Calu3 (cell line): ENCODE results near the gene NANS. TPM values are rescaled to one million over a fixed set of nuclear protein-coding genes. Genes with fewer than 3 reads are reported as not detected.

Experiments used
- Bru-seq: library from RNA; stranded (reverse); fragments of 400-500 nt; gene quantifications from one replicate; lab custom pipeline; 2021; lab: Mats Ljungman, UMichigan
- BruChase-seq, 2 experiments: library from RNA; stranded (reverse); fragments of 400-500 nt; gene quantifications; one replicate each; lab custom pipeline; 2021; lab: Mats Ljungman, UMichigan
- BruUV-seq: library from RNA; stranded (reverse); fragments of 400-500 nt; replicated peaks from 2 replicates; lab custom pipeline; 2021; lab: Mats Ljungman, UMichigan
- CTCF ChIA-PET: fragments of 300-600 bp; sonication (Branson Sonifier 250); formaldehyde crosslinking; loops from one replicate; lab custom pipeline; 2022; ENCODE audit warnings: antibody characterized with exemption; lab: Charles Lee
- DNase-seq: peaks from one replicate; pipeline ENCODE4 v3.0.0; 2022
- H3K27ac Mint-ChIP-seq: one replicate; pipeline ENCODE4 v1.8.0; 2022; ENCODE audit warnings: mixed read lengths; ENCODE audit not compliant: unreplicated experiment
- H3K27me3 Mint-ChIP-seq: one replicate; pipeline ENCODE4 v1.8.0; 2022; ENCODE audit warnings: mixed read lengths; ENCODE audit not compliant: unreplicated experiment
- H3K36me3 Mint-ChIP-seq: one replicate; pipeline ENCODE4 v1.8.0; 2022; ENCODE audit warnings: mild to moderate bottlenecking, moderate library complexity, mixed read lengths; ENCODE audit not compliant: insufficient read depth, unreplicated experiment
- H3K4me1 Mint-ChIP-seq: one replicate; pipeline ENCODE4 v1.8.0; 2022; ENCODE audit warnings: mild to moderate bottlenecking, low read depth, mixed read lengths; ENCODE audit not compliant: unreplicated experiment
- H3K4me3 Mint-ChIP-seq: one replicate; pipeline ENCODE4 v1.8.0; 2022; ENCODE audit warnings: mild to moderate bottlenecking, low read depth, moderate library complexity, mixed read lengths; ENCODE audit not compliant: unreplicated experiment
- H3K9me3 Mint-ChIP-seq: one replicate; pipeline ENCODE4 v1.8.0; 2022; ENCODE audit warnings: low read depth, mixed read lengths; ENCODE audit not compliant: unreplicated experiment
- CTCF ChIP-seq: fragments of 200-600 bp; IDR thresholded peaks from one replicate; pipeline ENCODE4 v1.8.0; 2022; ENCODE audit warnings: antibody characterized with exemption; ENCODE audit not compliant: unreplicated experiment
- intact Hi-C: fragments of 100-400 bp; cut with micrococcal nuclease; formaldehyde crosslinking; loops from one replicate; pipeline ENCODE4 v1.10.0; 2022; ENCODE audit not compliant: unreplicated experiment
- long read RNA-seq: library from polyadenylated mRNA; stranded (forward); transcript quantifications from one replicate; pipeline ENCODE4 v2.0.0, GENCODE V29; 2022
- total RNA-seq: library from RNA; stranded (reverse); gene quantifications from 2 replicates; pipeline ENCODE4 v1.2.3, GENCODE V29; 2022

NANS gene, protein sequence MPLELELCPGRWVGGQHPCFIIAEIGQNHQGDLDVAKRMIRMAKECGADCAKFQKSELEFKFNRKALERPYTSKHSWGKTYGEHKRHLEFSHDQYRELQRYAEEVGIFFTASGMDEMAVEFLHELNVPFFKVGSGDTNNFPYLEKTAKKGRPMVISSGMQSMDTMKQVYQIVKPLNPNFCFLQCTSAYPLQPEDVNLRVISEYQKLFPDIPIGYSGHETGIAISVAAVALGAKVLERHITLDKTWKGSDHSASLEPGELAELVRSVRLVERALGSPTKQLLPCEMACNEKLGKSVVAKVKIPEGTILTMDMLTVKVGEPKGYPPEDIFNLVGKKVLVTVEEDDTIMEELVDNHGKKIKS
- total RNA-seq (43.0 and 47.5 TPM in 2 replicates), Bru-seq, nascent RNA (percentile 74 among the genes with signal in this experiment), BruChase-seq, experiment 1, labeled RNA remaining after a 6-hour chase (percentile 62 among the genes with signal in this experiment), BruChase-seq, experiment 2, labeled RNA remaining after a 2-hour chase (percentile 56 among the genes with signal in this experiment)
- long read RNA-seq, transcript NANS-201 (6 exons, 1,170 nt) = major isoform, 37 of 47 reads
- long read RNA-seq, partial matches to known transcripts = 7 of 47 reads
- long read RNA-seq, other reads (novel, unspliced or antisense) = 3 of 47 reads

GRCh38 chr9:98056269-98057137 is at the start of gene NANS:
Gene NANS, plus strand, starts transcription at chr9:98056732. Its CDS starts 77 bp downstream, at chr9:98056809.
- Mint-ChIP-seq H3K27me3 (no peaks in the 10 kb centered on the region), H3K4me3 (peak within 1 kb of the TSS; percentile 87), H3K36me3 (peaks cover 23% of the 10 kb centered on the region), H3K27ac (peak within 1 kb of the TSS; percentile 87), H3K4me1 (no peaks in the 10 kb centered on the region), H3K9me3 (no peaks in the 10 kb centered on the region)
- intact Hi-C loops = no loop called here
- CTCF ChIA-PET = interaction anchor here (0.6 to 1.0 kb wide), 5 partner anchors 16 to 1727 kb away, joined by 3 to 8 read pairs (median 3); no protein-coding TSS in a partner anchor
- BruUV-seq = no TSS peak
- peak; percentile 89 for DNase-seq
- no peak for TF ChIP-seq CTCF

DNA sequence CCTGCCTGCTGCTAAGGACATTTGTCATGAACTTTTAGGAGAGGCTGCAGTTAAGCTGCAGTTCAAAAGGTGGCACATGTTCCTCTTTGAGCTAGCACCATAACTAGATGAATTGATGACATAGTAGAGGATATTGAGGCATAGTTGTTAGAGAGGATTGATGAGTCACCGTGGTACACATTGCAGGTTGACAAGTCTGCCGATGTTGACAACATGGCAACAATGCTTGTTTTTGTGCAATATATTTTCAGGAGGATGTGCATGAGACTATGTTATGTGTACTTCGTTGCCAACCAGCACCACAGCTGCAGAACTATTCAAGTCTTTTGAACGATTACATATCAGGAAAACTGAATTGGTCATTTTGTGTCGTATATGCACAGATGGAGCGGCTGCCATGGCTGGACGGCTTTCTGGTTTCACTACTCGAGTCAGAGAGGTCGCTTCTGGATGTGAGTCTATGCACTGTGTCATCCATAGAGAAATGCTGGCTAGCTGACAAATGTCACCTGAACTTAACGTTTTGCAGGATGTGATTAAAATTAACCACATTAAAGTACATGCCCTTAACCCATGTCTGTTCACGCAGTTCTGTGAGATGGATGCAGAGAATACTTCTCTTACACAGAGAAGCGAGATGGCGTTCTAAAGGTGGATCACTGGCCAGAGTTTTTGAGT is 49.1 kb upstream of the NANS start:
- Mint-ChIP-seq H3K27me3 (no peaks in the 10 kb centered on the region), H3K27ac (no peak overlapping the region), H3K36me3 (peaks cover 29% of the 10 kb centered on the region), H3K4me1 (no peaks in the 10 kb centered on the region), H3K9me3 (no peaks in the 10 kb centered on the region), H3K4me3 (no peak overlapping the region)
- no peak for DNase-seq
- CTCF ChIA-PET = no interaction called here
- no TSS peak for BruUV-seq
- no peak for TF ChIP-seq CTCF
- intact Hi-C loops = no loop called here

DNA sequence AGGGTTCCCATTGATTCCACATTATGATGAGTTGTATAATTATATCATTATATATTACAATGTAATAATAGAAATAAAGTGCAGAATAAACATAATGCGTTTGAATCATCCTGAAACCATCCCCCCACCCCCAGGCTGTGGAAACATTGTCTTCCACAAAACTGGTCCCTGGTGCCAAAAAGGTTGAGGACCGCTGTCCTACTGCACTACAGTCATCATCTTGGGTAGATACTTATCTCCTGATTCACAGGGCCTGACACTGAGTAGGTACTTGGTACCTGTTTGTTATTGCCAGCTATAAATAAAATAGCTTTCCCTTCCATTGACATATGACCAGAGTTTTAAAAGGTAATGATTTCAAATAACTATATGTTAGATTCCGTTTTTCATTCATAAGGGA is 47.8 kb upstream of the NANS start:
- Mint-ChIP-seq H3K27me3 (no peaks in the 10 kb centered on the region), H3K4me1 (no peaks in the 10 kb centered on the region), H3K4me3 (no peak overlapping the region), H3K27ac (no peak overlapping the region), H3K9me3 (no peaks in the 10 kb centered on the region), H3K36me3 (peaks cover 30% of the 10 kb centered on the region)
- CTCF ChIA-PET = no interaction called here
- BruUV-seq = no TSS peak
- TF ChIP-seq CTCF = no peak
- no peak for DNase-seq
- intact Hi-C loops = no loop called here

- Mint-ChIP-seq H3K27me3 (no peaks in the 10 kb centered on the region), H3K4me1 (no peaks in the 10 kb centered on the region), H3K4me3 (no peak overlapping the region), H3K36me3 (peaks cover 32% of the 10 kb centered on the region), H3K9me3 (no peaks in the 10 kb centered on the region), H3K27ac (no peak overlapping the region)
- BruUV-seq = no TSS peak
- DNase-seq = no peak
- intact Hi-C loops = no loop called here
- TF ChIP-seq CTCF = no peak
- CTCF ChIA-PET = no interaction called here
Measured at GRCh38 chr9:98009437-98009836, 47.1 kb upstream of the NANS start.
